GM08714 (cell line): ENCODE results near the gene ROM1.
"Not testable (repeated sequence)": the region's sequence is repeated elsewhere in the genome, so short reads cannot be mapped to it uniquely, and the experiment has no call there.

Experiments
- H3K4me3 ChIP-seq: fragments of 200-500 bp; sonication (Bioruptor generic); 2 replicates; pipeline ENCODE4 v1.5.1; 2014; ENCODE audit warnings: mild to moderate bottlenecking, low read length, inconsistent platforms
- ZNF274 ChIP-seq: IDR thresholded peaks from 2 replicates; pipeline ENCODE4 v1.6.1; 2012; ENCODE audit warnings: mild to moderate bottlenecking, low read depth, low read length

The ROM1 gene

GRCh38 chr11:62612366-62613290, at the start of gene ROM1, which contains the start of gene EML3:
TSS of gene ROM1 (plus strand) at chr11:62613257. CDS start at chr11:62613282, 25 bp downstream.
TSS of gene EML3 (minus strand) at chr11:62612775. CDS start at chr11:62612457, 318 bp downstream.
- TF ChIP-seq ZNF274, result no peak
- H3K4me3 ChIP-seq, result peak within 1 kb of the TSS; percentile 78

DNA sequence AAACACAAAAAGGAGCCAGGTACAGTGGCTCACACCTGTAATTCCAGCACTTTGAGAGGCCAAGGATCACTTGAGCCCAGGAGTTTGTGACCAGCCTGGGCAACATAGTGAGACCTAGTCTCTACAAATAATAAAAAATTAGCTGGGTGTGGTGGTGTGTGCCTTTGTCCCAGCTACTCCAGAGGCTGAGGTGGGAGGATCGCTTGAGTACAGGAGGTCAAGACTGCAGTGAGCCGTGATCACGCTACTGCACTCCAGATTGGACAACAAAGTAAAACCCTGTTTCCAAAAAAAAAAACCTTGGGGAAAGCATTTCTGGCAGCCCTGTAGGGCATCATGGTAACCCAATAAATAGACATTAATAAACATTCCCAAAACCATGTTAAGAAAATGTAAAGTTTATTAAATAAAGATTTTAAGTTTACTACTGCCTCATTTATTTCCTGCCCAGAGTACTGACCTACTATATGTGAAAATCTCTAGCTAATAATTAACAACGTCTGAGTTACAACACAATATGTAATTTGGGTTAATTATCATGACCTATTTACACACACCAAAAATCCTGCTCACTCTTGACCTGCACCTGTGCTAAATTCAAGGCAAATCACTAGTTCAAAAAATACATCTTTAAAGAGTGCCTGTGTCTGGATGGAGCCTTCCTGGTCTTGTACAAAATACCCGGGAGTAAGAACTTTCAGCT, 47.8 kb upstream of the ROM1 start:
- H3K4me3 ChIP-seq, result no peak overlapping the region
- no peak for TF ChIP-seq ZNF274

GRCh38 chr11:62566247-62566646, 46.8 kb upstream of the ROM1 start:
- H3K4me3 ChIP-seq, result no peak overlapping the region
- no peak for TF ChIP-seq ZNF274

DNA sequence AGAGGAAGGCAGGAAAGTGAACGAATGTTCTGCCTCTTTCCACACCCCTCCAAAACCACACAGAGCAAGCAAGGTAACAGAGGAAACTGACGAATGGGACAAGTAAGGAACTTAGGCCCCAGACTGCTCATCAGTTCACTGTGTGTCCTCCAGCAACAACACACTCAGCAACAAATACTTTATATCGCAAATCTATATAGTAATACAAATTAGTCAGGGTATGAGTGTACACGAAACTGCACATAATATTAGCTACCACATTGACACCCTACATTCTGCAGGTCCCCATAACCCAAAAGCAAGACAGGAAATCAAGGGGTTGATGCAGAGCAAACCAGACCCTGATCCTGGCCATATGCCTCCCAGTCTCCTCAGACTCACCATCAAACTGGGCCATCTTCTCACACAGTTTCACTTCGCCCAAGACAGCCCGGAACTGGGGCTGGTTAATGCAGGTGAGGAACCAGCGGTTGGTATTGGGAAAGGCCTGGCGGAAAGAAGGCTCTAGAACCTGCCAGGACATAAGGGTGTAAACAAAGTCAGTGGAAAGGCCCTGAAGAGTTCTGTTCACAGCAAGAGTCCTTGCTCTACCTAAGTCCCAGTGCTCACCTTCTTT, 45.9 kb upstream of the ROM1 start:
- TF ChIP-seq ZNF274, result no peak
- no peak overlapping the region for H3K4me3 ChIP-seq

DNA sequence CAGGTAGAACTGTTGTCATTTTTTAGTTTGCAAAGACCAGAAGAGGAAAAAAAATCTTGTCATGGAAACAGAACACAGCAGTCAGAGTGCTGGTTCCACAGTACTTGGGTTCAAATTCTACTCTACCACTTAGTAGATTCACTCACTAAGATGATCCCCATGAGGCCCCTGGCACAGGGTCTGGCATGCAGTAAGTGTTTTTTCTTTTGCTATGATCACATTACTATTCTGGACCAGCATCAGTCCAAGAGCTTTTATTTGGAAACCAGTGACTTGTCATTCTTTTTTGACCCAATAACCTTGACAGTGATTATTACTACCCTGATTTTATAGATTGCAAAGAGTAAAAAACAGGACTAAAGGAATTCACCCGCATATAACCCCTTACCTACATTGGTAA, 43.4 kb upstream of the ROM1 start:
- no peak for TF ChIP-seq ZNF274
- H3K4me3 ChIP-seq, result no peak overlapping the region

GRCh38 chr11:62570903-62571302, 42.2 kb upstream of the ROM1 start:
- not testable (repeated sequence) for H3K4me3 ChIP-seq

DNA sequence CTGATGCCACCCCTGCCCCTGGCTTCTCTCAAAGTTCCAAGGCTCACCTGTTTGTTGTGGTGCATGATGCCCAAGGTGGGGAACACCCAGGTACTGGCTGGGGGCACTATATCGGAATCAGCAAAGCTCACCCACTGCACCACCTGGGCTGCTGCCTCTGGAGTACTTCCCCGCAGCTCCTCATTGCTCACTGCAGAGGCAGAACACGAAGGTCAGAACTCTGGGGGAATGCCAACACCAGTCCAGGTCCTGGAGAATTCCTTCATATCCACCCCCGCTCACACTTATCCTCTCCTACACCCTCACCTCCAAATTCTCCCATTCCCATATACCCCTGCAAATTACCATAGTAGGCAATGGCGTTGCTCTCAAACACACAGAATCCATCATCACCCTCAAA, 41.6 kb upstream of the ROM1 start:
- H3K4me3 ChIP-seq, result not testable (repeated sequence)

DNA sequence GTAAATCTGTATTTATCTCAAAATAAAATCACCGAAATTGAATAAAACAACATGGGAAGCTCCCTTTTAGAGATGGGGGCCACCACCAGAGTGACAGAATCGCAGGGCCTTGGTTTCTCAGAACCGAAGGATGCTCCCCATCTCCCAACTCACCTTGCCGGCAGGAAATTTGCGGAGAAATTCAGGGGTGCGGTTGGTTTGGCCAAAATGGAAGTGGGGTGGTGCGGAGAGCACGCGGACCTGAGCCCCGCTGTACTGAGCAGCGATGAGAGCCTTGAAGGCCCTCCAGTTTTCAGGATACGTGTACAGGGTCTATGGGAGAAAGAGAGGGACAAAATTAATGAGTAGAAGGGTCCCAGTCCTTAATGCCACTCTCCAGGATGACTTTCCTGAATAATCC, 40.6 kb upstream of the ROM1 start:
- no peak for TF ChIP-seq ZNF274
- peak overlapping the region; percentile 86 for H3K4me3 ChIP-seq

- TF ChIP-seq ZNF274, result no peak
Measured at GRCh38 chr11:62573006-62573591, 40.0 kb upstream of the ROM1 start.

DNA sequence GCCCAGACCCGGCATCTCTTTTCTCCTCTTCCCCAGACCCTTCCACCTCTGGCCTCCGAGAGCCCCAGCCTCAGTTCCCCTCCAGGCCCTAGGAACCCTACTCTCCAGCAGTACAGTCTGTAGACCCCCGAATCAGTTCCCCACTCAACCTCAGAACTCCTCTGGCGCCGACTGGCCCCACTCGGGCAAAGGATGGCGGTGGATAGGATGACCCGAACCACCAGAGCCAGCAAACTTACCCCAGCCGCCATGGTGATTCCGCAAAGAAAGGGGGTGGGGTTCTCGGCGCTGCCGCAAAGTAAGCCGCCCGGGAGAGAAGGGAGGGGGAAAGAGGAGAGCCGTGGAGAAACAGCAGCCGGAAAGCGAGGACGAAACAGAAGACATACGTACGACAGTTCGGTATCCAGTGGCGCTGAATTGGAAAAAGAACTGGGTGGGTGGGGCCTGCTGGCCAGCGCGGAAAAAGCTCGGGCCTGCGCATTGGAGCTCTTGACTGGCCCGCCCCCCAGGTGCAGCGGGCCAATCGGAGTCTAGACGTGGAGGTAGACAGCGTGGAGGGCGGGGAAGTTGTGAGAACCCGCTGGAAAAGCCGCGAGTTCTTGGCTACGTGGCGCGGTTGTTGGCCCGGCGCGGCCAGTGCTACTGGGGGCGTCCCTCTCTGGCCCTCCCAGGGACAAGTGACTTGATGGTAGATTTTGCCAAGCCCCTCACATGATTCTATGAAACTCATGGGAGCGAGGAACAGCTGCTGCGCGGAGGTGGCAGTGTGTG, 39.3 kb upstream of the ROM1 start, which contains the start of gene EEF1G:
TSS of gene EEF1G (minus strand) at position 300 of the 771 bp plus-strand sequence. CDS start at position 251, 49 bp downstream.
- TF ChIP-seq ZNF274, result no peak
- peak within 1 kb of the TSS; percentile 86 for H3K4me3 ChIP-seq

More at GRCh38 chr11:62573006-62573591, 40.0 kb upstream of the ROM1 start:
- peak overlapping the region; percentile 86 for H3K4me3 ChIP-seq

DNA sequence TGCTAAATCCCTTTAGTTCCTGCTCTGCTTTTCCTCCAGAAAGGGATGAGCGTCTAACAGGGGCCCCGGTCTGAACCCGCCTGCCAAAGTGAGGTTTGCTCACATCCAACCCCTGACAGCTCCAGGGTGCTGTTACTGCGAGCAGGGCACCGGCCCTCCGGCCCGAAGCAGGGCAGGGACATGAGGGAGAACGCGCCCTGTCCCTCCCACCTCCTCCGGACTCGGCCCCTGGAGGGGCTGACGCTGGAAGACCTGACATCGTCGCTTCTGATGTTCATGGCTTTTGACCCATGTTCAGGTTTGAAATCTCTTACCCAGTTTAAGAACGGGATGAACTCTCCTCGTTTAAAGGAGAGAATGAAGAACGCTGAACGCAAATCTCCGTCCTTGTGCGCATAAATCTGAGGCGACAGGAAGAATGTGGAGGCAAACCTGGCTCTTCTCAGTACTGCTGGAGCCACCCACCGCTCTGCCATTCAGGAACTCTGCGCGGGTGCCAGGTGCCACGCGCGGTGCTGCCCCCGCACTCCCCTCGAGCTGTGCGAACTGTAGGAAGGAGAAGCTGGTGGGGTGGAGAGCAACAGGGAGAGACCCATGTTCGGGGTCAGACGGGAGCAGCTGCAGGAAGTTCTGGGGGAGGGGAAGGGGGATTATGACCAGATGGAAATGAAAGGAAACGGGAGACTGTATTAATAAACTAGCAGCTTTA, 38.5 kb upstream of the ROM1 start:
- H3K4me3 ChIP-seq, result peak overlapping the region; percentile 68; the same call in 1 of the 2 replicates
- no peak for TF ChIP-seq ZNF274

GRCh38 chr11:62575156-62575555, 37.9 kb upstream of the ROM1 start:
- H3K4me3 ChIP-seq, result peak overlapping the region; percentile 68; the same call in 1 of the 2 replicates
- TF ChIP-seq ZNF274, result no peak

GRCh38 chr11:62575837-62576236, 37.2 kb upstream of the ROM1 start:
- no peak overlapping the region for H3K4me3 ChIP-seq
- TF ChIP-seq ZNF274, result no peak
